OCI-LY7 (cell line): ENCODE measurements around the gene PRRG2. TPM values are rescaled to one million over a fixed set of nuclear protein-coding genes. Genes with fewer than 3 reads are reported as not detected.

ENCODE experiments used
- BruUV-seq: library from RNA; stranded (reverse); fragments of 400-500 nt; replicated peaks from 2 replicates; lab custom pipeline; 2021; lab: Mats Ljungman, UMichigan
- CTCF ChIA-PET: fragments of 300-600 bp; sonication (Branson Sonifier 250); formaldehyde crosslinking; loops from one replicate; lab custom pipeline; 2022; ENCODE audit warnings: antibody characterized with exemption; ENCODE audit not compliant: unreplicated experiment; lab: Charles Lee
- POLR2A ChIA-PET: fragments of 300-600 bp; sonication (Branson Sonifier 250); formaldehyde crosslinking; loops from one replicate; lab custom pipeline; 2022; ENCODE audit warnings: antibody characterized with exemption; lab: Charles Lee
- DNase-seq: peaks from one replicate; pipeline ENCODE4 v3.0.0-alpha.2; 2015; ENCODE audit warnings: low spot score
- H2AFZ ChIP-seq: fragments of 200-600 bp; sonication (generic), shearing (Covaris generic); 2 replicates; pipeline ENCODE4 v1.6.1; 2014; ENCODE audit warnings: mild to moderate bottlenecking, antibody characterized with exemption, low read length, moderate library complexity
- H3K27ac ChIP-seq: fragments of 200-600 bp; sonication (generic); 2 replicates; pipeline ENCODE4 v1.5.1; 2014; ENCODE audit warnings: mixed run types, low read depth, mild to moderate bottlenecking, moderate library complexity, low read length, inconsistent platforms; ENCODE audit not compliant: poor library complexity, severe bottlenecking
- H3K36me3 ChIP-seq: fragments of 200-600 bp; sonication (generic); 2 replicates; pipeline ENCODE4 v1.6.1; 2014; ENCODE audit warnings: mild to moderate bottlenecking, antibody characterized with exemption, low read length, moderate library complexity, mixed read lengths; ENCODE audit not compliant: insufficient read depth
- H3K4me1 ChIP-seq: fragments of 200-600 bp; sonication (generic); 2 replicates; pipeline ENCODE4 v1.5.1; 2014; ENCODE audit warnings: mild to moderate bottlenecking, low read length; ENCODE audit not compliant: insufficient read depth, poor library complexity, severe bottlenecking
- H3K4me2 ChIP-seq: fragments of 200-600 bp; sonication (generic); 2 replicates; pipeline ENCODE4 v1.6.1; 2014; ENCODE audit warnings: mild to moderate bottlenecking, low read length
- H3K4me3 ChIP-seq: fragments of 200-600 bp; sonication (generic); 2 replicates; pipeline ENCODE4 v1.5.1; 2014; ENCODE audit warnings: mild to moderate bottlenecking, low read depth, low read length; ENCODE audit not compliant: poor library complexity, severe bottlenecking
- H3K79me2 ChIP-seq: fragments of 200-600 bp; sonication (generic); 2 replicates; pipeline ENCODE4 v1.6.1; 2016; ENCODE audit warnings: low read depth, mild to moderate bottlenecking, low read length, moderate library complexity, mixed read lengths; ENCODE audit not compliant: insufficient read depth
- H3K9me2 ChIP-seq: fragments of 200-600 bp; sonication (generic); 2 replicates; pipeline ENCODE4 v1.6.1; 2016; ENCODE audit warnings: mild to moderate bottlenecking, low read length, mixed read lengths; ENCODE audit not compliant: insufficient read depth
- H3K9me3 ChIP-seq: fragments of 200-600 bp; sonication (generic); 2 replicates; pipeline ENCODE4 v1.6.1; 2014; ENCODE audit warnings: mild to moderate bottlenecking, mixed run types, low read length, mixed read lengths
- H4K20me1 ChIP-seq: fragments of 200-600 bp; sonication (generic); 2 replicates; pipeline ENCODE4 v1.6.1; 2014; ENCODE audit warnings: mild to moderate bottlenecking, antibody characterized with exemption, low read length, moderate library complexity, mixed read lengths; ENCODE audit not compliant: insufficient read depth
- EZH2phosphoT487 ChIP-seq: fragments of 200-600 bp; sonication (generic); IDR thresholded peaks from 2 replicates; pipeline ENCODE4 v1.6.1; 2018; ENCODE audit warnings: low read depth, borderline replicate concordance, mild to moderate bottlenecking, mixed run types, antibody characterized with exemption, low read length, moderate library complexity, mixed read lengths
- intact Hi-C: fragments of 100-400 bp; cut with micrococcal nuclease; formaldehyde crosslinking; loops from one replicate; pipeline ENCODE4 v1.10.0; 2022; ENCODE audit not compliant: unreplicated experiment
- total RNA-seq, 2 experiments: library from RNA; depleted of rRNA in 1 of 2; stranded (reverse); fragments of >200 nt in 1 of 2; shearing (Covaris generic) in 1 of 2; gene quantifications; 2 replicates each; pipeline ENCODE4 v1.2.3, GENCODE V29; 2014 to 2022
- TF ChIP-seq, protein P1 (sequence below): fragments of 200-600 bp; sonication (generic); conservative IDR thresholded peaks from 2 replicates; pipeline ENCODE4 v1.5.1; 2014; ENCODE audit warnings: mild to moderate bottlenecking, antibody characterized with exemption, low read length, moderate library complexity, mixed read lengths

The PRRG2 gene
- total RNA-seq, 2 experiments from 2014 or later: 2.4 to 2.7 TPM

DNA sequence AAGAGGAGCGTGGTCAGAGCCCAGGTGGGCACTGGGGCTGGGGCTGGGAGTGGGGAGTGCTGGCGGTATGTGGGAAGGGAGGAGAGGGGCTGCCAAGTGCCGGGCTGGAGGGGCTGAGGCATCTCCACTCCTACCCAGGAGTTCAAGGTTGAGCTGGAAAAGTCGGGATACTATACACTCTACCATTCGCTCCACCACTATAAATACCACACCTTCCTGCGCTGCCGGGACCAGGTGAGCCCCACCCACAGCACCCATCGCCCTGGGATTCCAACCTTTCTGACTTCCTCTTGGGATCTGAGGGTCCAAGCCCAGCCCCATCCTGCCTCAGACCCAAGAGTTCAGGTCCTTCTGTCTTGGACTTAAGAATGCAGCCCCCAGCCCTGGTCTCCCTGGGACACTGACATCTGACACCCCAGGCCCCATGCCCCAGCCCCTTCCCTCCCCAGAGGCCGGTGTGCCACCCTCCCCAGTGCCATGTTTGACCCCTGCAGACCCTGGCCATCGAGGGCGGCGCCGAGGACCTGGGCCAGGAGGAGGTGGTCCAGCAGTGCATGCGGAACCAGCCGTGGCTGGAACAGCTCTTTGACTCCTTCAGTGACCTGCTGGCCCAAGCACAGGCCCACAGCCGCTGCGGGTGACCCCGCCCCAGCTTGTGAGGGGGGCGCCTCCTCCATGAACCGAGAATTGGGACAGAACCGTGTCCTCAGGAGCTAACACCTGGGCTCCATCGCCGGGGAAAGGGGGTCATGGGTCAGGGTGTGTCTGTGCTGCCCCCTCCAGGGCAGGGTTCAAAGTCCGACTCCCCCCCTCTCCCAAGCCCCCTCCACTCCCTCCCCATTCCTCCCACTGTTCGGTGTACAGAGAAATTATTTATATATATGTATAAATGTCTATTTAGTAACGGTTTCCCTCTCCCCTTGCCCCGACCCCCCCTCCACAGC, 44.1 kb downstream of the PRRG2 start:
- Histone ChIP-seq H3K79me2 (no peaks in the 10 kb centered on the region), H3K9me3 (no peaks in the 10 kb centered on the region), H3K4me3 (no peak overlapping the region), H3K27ac (no peak overlapping the region), H3K36me3 (peaks cover 68% of the 10 kb centered on the region), H3K4me1 (no peaks in the 10 kb centered on the region), H3K4me2 (no peak overlapping the region), H3K9me2 (no peaks in the 10 kb centered on the region), H4K20me1 (no peaks in the 10 kb centered on the region), H2AFZ (no peak overlapping the region)
- no peak for DNase-seq
- POLR2A ChIA-PET: interaction anchor here (0.6 kb wide), 1 partner anchor 142 kb away, joined by 3 read pairs; the partner anchor contains the start of gene AP2A1
- TSS peak; percentile 30 for BruUV-seq
- CTCF ChIA-PET: no interaction called here
- no peak for TF ChIP-seq EZH2phosphoT487
- TF ChIP-seq, protein P1, sequence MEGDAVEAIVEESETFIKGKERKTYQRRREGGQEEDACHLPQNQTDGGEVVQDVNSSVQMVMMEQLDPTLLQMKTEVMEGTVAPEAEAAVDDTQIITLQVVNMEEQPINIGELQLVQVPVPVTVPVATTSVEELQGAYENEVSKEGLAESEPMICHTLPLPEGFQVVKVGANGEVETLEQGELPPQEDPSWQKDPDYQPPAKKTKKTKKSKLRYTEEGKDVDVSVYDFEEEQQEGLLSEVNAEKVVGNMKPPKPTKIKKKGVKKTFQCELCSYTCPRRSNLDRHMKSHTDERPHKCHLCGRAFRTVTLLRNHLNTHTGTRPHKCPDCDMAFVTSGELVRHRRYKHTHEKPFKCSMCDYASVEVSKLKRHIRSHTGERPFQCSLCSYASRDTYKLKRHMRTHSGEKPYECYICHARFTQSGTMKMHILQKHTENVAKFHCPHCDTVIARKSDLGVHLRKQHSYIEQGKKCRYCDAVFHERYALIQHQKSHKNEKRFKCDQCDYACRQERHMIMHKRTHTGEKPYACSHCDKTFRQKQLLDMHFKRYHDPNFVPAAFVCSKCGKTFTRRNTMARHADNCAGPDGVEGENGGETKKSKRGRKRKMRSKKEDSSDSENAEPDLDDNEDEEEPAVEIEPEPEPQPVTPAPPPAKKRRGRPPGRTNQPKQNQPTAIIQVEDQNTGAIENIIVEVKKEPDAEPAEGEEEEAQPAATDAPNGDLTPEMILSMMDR: no peak
- intact Hi-C loops: no loop called here

DNA sequence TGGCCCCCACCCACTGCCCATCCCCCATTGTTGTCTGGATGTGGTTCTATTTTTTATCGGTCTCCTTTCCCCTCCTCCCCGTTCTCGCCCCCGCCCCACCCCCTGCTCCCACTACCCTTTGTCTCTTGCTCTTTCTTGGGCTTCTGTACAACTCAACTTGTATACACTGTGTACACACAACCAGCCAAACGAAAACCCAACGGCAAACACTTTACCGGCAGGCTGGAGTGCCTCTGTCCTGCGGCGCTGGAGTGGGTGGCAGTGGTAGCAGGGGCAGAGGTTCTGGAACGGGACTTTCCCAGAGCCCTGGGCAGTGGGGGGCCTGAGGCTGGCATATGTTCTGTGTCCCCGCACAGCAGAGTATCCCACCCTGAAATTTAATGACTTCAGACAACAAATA, 45.1 kb downstream of the PRRG2 start:
- TF ChIP-seq, protein P1: no peak
- TF ChIP-seq EZH2phosphoT487: no peak
- no peaks in the 10 kb centered on the region for H4K20me1 ChIP-seq
- BruUV-seq: no TSS peak
- no peak for DNase-seq
- no peak overlapping the region for H3K4me3 ChIP-seq
- CTCF ChIA-PET: no interaction called here
- no peaks in the 10 kb centered on the region for H3K9me3 ChIP-seq
- no peak overlapping the region for H3K27ac ChIP-seq
- peaks cover 63% of the 10 kb centered on the region for H3K36me3 ChIP-seq
- no peaks in the 10 kb centered on the region for H3K4me1 ChIP-seq
- no peaks in the 10 kb centered on the region for H3K79me2 ChIP-seq
- H3K4me2 ChIP-seq: no peak overlapping the region
- H2AFZ ChIP-seq: no peak overlapping the region
- no peaks in the 10 kb centered on the region for H3K9me2 ChIP-seq
- intact Hi-C loops: no loop called here
- POLR2A ChIA-PET: no interaction called here

- no peaks in the 10 kb centered on the region for H3K4me1 ChIP-seq
- no peak overlapping the region for H3K4me3 ChIP-seq
- no peak for DNase-seq
- POLR2A ChIA-PET: no interaction called here
- no peak overlapping the region for H3K27ac ChIP-seq
- no peak overlapping the region for H2AFZ ChIP-seq
- intact Hi-C loops: no loop called here
- H3K79me2 ChIP-seq: no peaks in the 10 kb centered on the region
- no TSS peak for BruUV-seq
- H4K20me1 ChIP-seq: no peaks in the 10 kb centered on the region
- TF ChIP-seq EZH2phosphoT487: no peak
- TF ChIP-seq, protein P1: no peak
- no peak overlapping the region for H3K4me2 ChIP-seq
- H3K9me2 ChIP-seq: no peaks in the 10 kb centered on the region
- no peaks in the 10 kb centered on the region for H3K9me3 ChIP-seq
- H3K36me3 ChIP-seq: peaks cover 40% of the 10 kb centered on the region
- CTCF ChIA-PET: no interaction called here
These were observed 48.5 kb downstream of the PRRG2 start for GRCh38 chr19:49629659-49630058.
